HG03135 (cell line): Measurements from ENCODE around the gene TXNRD1.

Experiments used
- ATAC-seq: cut with Tn5 transposase; IDR thresholded peaks from one replicate; pipeline ENCODE4 v1.9.1; 2021; ENCODE audit warnings: mild to moderate bottlenecking, moderate library complexity; ENCODE audit not compliant: unreplicated experiment

The TXNRD1 gene

GRCh38 chr12:104360157-104360556 is 144.6 kb downstream of the TXNRD1 start:
- no peak for ATAC-seq

GRCh38 chr12:104360983-104361707 is 145.6 kb downstream of the TXNRD1 start:
- no peak for ATAC-seq

DNA sequence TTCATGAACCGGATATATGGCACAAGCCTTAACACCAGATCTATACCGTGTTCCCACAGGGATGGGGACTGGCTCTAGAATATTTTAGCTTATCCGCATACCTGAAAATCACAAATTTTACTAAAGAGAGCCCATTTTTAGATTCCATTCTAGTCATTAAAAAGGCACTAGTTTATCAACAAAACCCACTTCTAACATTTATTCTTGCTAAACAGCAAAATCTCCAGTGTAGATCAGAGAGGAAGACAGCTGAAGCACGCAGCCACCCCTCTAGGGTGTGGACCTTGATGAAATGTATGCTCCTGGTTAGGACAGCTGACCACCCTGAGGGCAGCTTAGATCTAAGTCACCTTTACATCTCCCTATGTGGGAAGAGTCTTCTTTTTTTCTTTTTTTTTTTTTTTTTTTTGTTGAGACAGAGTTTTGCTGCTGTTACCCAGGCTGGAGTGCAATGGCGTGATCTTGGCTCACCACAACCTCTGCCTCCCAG is 150.4 kb downstream of the TXNRD1 start:
- no peak for ATAC-seq

- no peak for ATAC-seq
These were observed 154.1 kb downstream of the TXNRD1 start for GRCh38 chr12:104369708-104370107.

DNA sequence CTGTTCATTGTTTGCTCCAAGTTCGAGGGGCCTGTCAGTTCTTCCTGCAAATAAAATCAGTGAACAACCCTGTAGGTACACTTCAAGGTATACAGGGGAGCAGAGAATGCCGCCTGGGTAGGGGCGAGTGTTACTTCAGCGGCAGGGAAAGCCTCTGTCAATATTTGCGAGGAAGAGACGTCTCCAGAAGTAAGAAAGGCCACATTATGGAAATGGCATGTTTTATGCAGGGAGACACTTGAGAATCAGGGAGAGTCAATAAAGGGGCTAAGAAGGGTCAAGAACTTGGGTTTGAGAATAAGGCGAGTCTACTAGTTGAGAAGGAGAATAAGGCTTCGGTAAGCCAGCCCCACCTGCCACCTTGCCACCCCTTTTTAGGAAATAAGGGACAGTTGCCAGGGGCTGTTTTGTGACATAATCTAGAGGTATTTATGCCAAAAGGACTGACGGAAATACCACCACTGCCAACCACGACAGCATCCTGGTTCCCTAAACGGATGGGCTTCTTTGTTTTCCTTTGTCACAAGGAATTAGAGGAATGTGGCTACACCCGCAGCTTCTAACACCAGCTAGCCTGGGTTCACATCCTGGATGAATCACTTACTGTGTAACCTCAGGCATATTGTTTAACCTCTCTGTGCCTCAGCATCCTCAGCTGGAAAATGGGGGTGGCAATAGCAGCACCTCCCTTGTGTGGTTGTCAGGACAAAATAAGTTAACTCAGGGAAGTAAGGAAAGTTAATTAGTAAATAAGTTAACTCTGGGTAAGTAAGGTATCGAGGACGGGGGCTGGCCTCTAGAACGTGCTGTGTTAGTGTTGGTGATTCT is 155.7 kb downstream of the TXNRD1 start:
- ATAC-seq: no peak

- no peak for ATAC-seq
These were observed 156.6 kb downstream of the TXNRD1 start for GRCh38 chr12:104372061-104372720.

DNA sequence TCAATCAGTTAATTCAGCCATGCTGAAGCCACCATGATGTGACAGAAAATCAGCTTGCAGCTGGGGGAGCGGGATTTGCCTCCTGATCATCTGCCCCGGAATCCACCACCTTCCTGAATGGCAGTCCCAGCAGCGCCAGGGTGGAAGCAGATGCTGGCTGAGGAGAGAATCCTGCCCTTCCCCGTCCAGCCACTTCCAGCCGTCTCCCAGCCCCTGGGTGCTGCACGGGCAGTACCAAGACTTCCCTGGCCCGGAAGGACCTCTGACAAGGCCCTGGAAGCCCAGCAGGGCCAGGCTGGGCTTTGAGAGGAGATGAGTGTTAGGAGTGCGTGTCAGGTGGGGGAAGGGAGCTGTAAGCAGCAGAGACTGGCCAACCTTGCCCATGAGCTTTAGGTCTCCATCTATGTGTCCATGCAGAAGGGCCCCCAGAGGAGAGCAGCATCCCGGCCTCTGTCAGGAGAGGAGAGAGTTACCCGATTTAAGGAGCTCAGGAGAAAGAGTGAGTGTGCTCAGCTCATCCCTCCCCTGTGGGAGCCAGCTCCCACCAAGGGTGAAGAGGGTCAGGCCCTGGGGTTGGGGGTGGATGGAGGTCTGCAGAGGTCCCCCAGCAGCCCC is 157.2 kb downstream of the TXNRD1 start:
- no peak for ATAC-seq

- no peak for ATAC-seq
These were observed 158.5 kb downstream of the TXNRD1 start for GRCh38 chr12:104374071-104374470.

DNA sequence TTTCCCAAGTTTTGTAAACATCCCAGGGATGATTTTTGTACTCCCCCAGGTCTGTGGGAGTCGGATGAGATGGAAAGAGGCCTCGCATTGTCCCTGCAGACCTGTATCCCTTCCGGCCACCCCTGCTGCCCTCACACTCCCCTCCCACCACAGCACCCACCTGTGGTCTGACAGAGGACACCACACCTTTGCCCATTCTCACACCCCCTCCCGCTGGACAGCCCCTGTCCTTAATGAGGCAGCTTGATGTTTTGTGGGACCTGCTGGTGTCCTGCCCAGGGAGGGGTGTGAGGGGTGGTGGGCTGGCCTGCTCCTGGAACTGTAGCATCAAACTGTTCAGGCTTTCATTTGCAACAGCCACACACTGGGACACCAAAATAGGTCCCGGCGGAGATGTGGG is 159.2 kb downstream of the TXNRD1 start:
- ATAC-seq: no peak

- ATAC-seq: no peak
These were observed 160.2 kb downstream of the TXNRD1 start for GRCh38 chr12:104375775-104376174.

- no peak for ATAC-seq
These were observed 161.3 kb downstream of the TXNRD1 start for GRCh38 chr12:104376650-104377513.

DNA sequence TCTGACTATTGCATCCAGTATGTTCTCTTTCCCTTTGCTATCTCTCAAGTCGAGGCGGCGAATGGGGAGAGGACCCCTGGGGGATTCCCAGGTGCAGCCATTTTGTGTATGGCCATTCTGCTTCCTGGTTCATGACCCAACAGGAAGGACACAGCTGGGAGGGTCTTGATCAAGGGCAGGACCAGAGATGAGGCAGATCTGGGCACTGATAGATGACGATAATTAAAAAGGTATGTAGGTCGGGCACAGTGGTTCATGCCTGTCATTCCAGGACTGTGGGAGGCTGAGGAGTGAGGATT is 161.9 kb downstream of the TXNRD1 start:
- no peak for ATAC-seq

GRCh38 chr12:104378427-104378826 is 162.8 kb downstream of the TXNRD1 start:
- ATAC-seq: no peak

- no peak for ATAC-seq
These were observed 165.8 kb downstream of the TXNRD1 start for GRCh38 chr12:104381341-104381730.

GRCh38 chr12:104381731-104382480 is 166.3 kb downstream of the TXNRD1 start:
- ATAC-seq: no peak

GRCh38 chr12:104384141-104384880 is 168.7 kb downstream of the TXNRD1 start:
- ATAC-seq: no peak

DNA sequence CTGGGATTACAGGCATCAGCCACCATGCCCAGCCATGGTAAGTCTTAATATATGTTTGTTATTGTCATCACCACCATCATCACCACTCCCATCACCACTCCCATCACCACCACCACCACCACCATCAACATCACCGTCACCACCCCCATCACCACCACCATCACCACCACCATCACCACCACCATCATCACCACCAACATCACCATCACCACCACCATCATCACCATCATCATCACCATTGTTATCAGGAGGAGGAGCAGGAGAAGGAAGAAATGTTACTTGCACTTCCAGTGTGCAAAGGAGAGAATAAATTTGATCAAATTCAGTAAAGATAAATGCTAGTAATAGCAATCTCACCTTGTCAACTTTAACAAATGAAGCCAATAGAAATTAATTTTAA is 169.9 kb downstream of the TXNRD1 start:
- no peak for ATAC-seq

- ATAC-seq: no peak
These were observed 170.9 kb downstream of the TXNRD1 start for GRCh38 chr12:104386461-104386860.

DNA sequence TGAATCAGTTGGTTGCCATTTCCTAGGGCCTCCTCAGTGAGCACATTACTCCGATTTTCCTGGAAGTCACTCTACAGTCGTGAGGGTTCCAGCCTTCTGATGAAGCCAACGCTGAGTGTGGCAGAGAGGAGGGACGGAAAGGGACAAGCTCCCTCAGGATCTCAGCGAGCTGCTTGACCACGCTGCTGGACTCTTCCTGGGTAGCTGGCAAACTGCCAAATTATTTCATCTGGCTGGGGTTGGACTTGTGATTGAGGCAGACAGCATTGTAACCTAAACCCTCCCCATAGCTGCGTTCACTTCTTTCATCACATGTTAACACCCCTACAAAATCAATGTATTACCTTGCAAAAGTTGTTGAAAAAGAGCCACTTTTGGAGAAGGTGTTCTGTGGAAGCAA is 171.6 kb downstream of the TXNRD1 start:
- no peak for ATAC-seq
